DMS53 (cell line): Measurements from ENCODE around the gene INSYN1.

Experiments used
- DNase-seq: peaks from one replicate; lab custom pipeline; 2025; lab: John Stamatoyannopoulos, UW

Gene INSYN1

GRCh38 chr15:73686781-73687256 lies 66.3 kb downstream of the INSYN1 start:
- DNase-seq = no peak

DNA sequence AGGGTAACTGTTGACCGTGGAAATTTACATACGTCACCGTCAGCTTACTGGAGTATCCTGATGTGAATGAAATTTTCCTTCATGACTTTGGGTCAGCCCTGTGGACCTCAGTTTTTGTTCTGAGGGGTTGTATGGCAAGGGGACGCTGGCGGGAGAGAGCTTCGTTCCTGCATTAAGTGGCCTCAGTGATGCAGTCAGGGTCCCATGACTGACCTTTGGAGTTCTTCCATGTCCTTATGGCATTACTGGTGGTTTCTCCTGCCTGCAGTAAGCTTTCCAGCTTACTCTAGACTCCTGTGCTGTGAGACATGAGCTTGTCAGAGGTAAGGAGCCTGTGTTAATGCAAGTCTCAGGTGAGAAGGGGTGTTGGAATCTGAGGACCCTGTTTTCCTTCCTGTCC lies 67.2 kb downstream of the INSYN1 start:
- DNase-seq = no peak
